K562 (cell line): ENCODE measurements around the gene PGAP2. TPM values are rescaled to one million over a fixed set of nuclear protein-coding genes. Genes with fewer than 3 reads are reported as not detected.

Experiments
- ATAC-seq: fragments of 200-7000 bp; cut with Tn5 transposase; 3 replicates; pipeline ENCODE4 v1.9.1; 2020; ENCODE audit warnings: moderate library complexity
- BruUV-seq: library from RNA; stranded (reverse); fragments of 400-500 nt; replicated peaks from 2 replicates; lab custom pipeline; 2021; lab: Mats Ljungman, UMichigan
- CTCF ChIA-PET: fragments of 300-600 bp; formaldehyde crosslinking; extraction: SDS; loops from one replicate; lab custom pipeline; 2021; ENCODE audit warnings: low intra/inter-chr PET ratio; lab: Yijun Ruan, JAX
- POLR2A ChIA-PET: fragments of 300-600, 350-650 bp; sonication (Branson Sonifier 250); formaldehyde crosslinking; extraction: SDS; loops from one replicate; lab custom pipeline; 2021; ENCODE audit warnings: antibody characterized with exemption, inconsistent platforms; lab: Yijun Ruan, JAX
- DNase-seq, 4 experiments: peaks; one replicate each; pipeline versions ENCODE4 v3.0.0 to v3.0.0-alpha.2; 2011 to 2018; ENCODE audit warnings: low spot score in 3 of 4, mixed read lengths in 3 of 4; ENCODE audit errors: extremely low read depth in 1 of 4
- FAIRE-seq: peaks from 2 replicates; lab custom pipeline; 2011; peaks lifted over from hg19 to GRCh38; lab: Jason Lieb, UNC
- H2AFZ ChIP-seq: 2 replicates; pipeline ENCODE4 v1.6.0; 2011; ENCODE audit warnings: low read depth, low read length, control low read depth, inconsistent platforms
- H3K27ac ChIP-seq: fragments of 200-600 bp; 3 replicates; pipeline ENCODE4 v1.8.0; 2011; ENCODE audit warnings: low read depth, mild to moderate bottlenecking, control low read depth, inconsistent platforms, low read length, moderate library complexity, mixed read lengths; ENCODE audit errors: extremely low read depth
- H3K27me3 ChIP-seq, 2 experiments: fragments of 300-600 bp in 1 of 2; 2 replicates in 1 of 2; 3 replicates in 1 of 2; pipeline versions ENCODE4 v1.6.0 to v1.8.0; 2011; ENCODE audit warnings: inconsistent platforms in 2 of 2, low read length in 2 of 2, mild to moderate bottlenecking in 1 of 2, mixed read lengths in 1 of 2, moderate library complexity in 1 of 2; ENCODE audit not compliant: control insufficient read depth in 2 of 2, insufficient read depth in 2 of 2
- H3K36me3 ChIP-seq: fragments of 300-600 bp; 3 replicates; pipeline ENCODE4 v1.8.0; 2011; ENCODE audit warnings: mild to moderate bottlenecking, low read length, inconsistent platforms; ENCODE audit not compliant: control insufficient read depth, insufficient read depth
- H3K4me1 ChIP-seq, 2 experiments: fragments of 200-600 bp in 1 of 2; replicated peaks in 1 of 2; 2 replicates in 1 of 2; 3 replicates in 1 of 2; pipeline versions ENCODE4 v1.5.1 to v1.8.0; 2011; ENCODE audit warnings: inconsistent platforms in 2 of 2, low read length in 2 of 2, mild to moderate bottlenecking in 1 of 2, mixed read lengths in 1 of 2, moderate library complexity in 1 of 2; ENCODE audit not compliant: control insufficient read depth in 2 of 2, insufficient read depth in 2 of 2
- H3K4me2 ChIP-seq: 2 replicates; pipeline ENCODE4 v1.6.1; 2011; ENCODE audit warnings: low read length, control low read depth, inconsistent platforms, mixed read lengths; ENCODE audit not compliant: insufficient read depth
- H3K4me3 ChIP-seq: fragments of 200-600 bp; sonication (generic), shearing (Covaris generic); 2 replicates; pipeline ENCODE4 v1.5.1; 2016; ENCODE audit warnings: control low read depth, inconsistent platforms
- H3K79me2 ChIP-seq: fragments of 200-600 bp; 3 replicates; pipeline ENCODE4 v1.8.0; 2011; ENCODE audit warnings: low read length, inconsistent platforms; ENCODE audit not compliant: control insufficient read depth, insufficient read depth
- H3K9ac ChIP-seq, 2 experiments: 2 replicates each; pipeline versions ENCODE4 v1.6.0 to v1.6.1; 2011; ENCODE audit warnings: low read depth in 2 of 2, low read length in 2 of 2, control low read depth in 1 of 2, inconsistent platforms in 1 of 2, mild to moderate bottlenecking in 1 of 2, mixed read lengths in 1 of 2; ENCODE audit not compliant: insufficient read depth in 1 of 2
- H3K9me1 ChIP-seq: one replicate; pipeline ENCODE4 v1.6.0; 2011; ENCODE audit warnings: inconsistent platforms, mild to moderate bottlenecking, low read length, moderate library complexity; ENCODE audit not compliant: control insufficient read depth, insufficient read depth
- H3K9me3 ChIP-seq: replicated peaks from 2 replicates; pipeline ENCODE4 v1.5.1; 2011; ENCODE audit warnings: low read depth, low read length, inconsistent platforms; ENCODE audit not compliant: control insufficient read depth, insufficient read depth
- H4K20me1 ChIP-seq: replicated peaks from 2 replicates; pipeline ENCODE4 v1.6.1; 2011; ENCODE audit warnings: low read length, inconsistent platforms, mixed read lengths; ENCODE audit not compliant: control insufficient read depth, insufficient read depth
- CHD2 ChIP-seq: IDR thresholded peaks from 2 replicates; pipeline ENCODE4 v1.6.1; 2011; ENCODE audit warnings: low read depth, low read length
- EHMT2 ChIP-seq: fragments of 450-650 bp; IDR thresholded peaks from 2 replicates; pipeline ENCODE4 v1.6.1; 2018; ENCODE audit warnings: antibody characterized with exemption
- GTF2A2 ChIP-seq: IDR thresholded peaks from 2 replicates; pipeline ENCODE4 v1.6.1; 2016; ENCODE audit warnings: mild to moderate bottlenecking, missing genetic modification characterization, missing compliant biosample characterization
- HDGF ChIP-seq: fragments of 450-650 bp; IDR thresholded peaks from 2 replicates; pipeline ENCODE4 v1.6.1; 2016
- MAZ ChIP-seq, 2 experiments: fragments of 450-650 bp in 1 of 2; sonication (generic) in 1 of 2; formaldehyde crosslinking; IDR thresholded peaks in 1 of 2; conservative IDR thresholded peaks in 1 of 2; 2 replicates each; pipeline versions ENCODE4 v1.4.0 to v1.5.0; 2020; ENCODE audit warnings: mild to moderate bottlenecking in 1 of 2, missing genetic modification reagents in 1 of 2
- RBFOX2 ChIP-seq: fragments of 200-400 bp; formaldehyde crosslinking; IDR thresholded peaks from 2 replicates; pipeline ENCODE4 v1.6.1; 2017; ENCODE audit warnings: low read depth, mild to moderate bottlenecking, low read length, moderate library complexity
- SOX6 ChIP-seq: fragments of 450-650 bp; IDR thresholded peaks from 2 replicates; pipeline ENCODE4 v1.6.1; 2014; ENCODE audit warnings: mild to moderate bottlenecking
- TAF1 ChIP-seq: IDR thresholded peaks from 2 replicates; pipeline ENCODE4 v1.6.1; 2011; ENCODE audit warnings: mild to moderate bottlenecking, low read length, moderate library complexity; ENCODE audit not compliant: insufficient read depth, control insufficient read depth, severe bottlenecking; ENCODE audit errors: extremely low read depth
- TOE1 ChIP-seq, 2 experiments: fragments of 450-650 bp in 1 of 2; sonication (generic) in 1 of 2; formaldehyde crosslinking in 1 of 2; IDR thresholded peaks; 2 replicates each; pipeline versions ENCODE4 v1.7.1 to v1.8.0; 2016 to 2022; ENCODE audit warnings: borderline replicate concordance in 2 of 2, mild to moderate bottlenecking in 2 of 2, antibody characterized with exemption in 1 of 2, inconsistent platforms in 1 of 2, low read depth in 1 of 2, missing genetic modification reagents in 1 of 2, moderate library complexity in 1 of 2
- ZBTB17 ChIP-seq: fragments of 450-650 bp; formaldehyde crosslinking; IDR thresholded peaks from 2 replicates; pipeline ENCODE4 v1.4.0; 2020; ENCODE audit warnings: mild to moderate bottlenecking
- ZNF282 ChIP-seq: sonication (generic); formaldehyde crosslinking; IDR thresholded peaks from 2 replicates; pipeline ENCODE4 v1.8.1; 2023; ENCODE audit warnings: missing genetic modification reagents
- ZNF766 ChIP-seq: fragments of 200-800 bp; sonication (Bioruptor generic); conservative IDR thresholded peaks from 2 replicates; pipeline ENCODE4 v1.6.1; 2016; ENCODE audit warnings: missing genetic modification characterization, missing compliant biosample characterization
- WGBS: fragments of 100-300 bp; shearing (Covaris generic); methylation state at CpG from one replicate; pipeline ENCODE4 v1.1.6; 2016; ENCODE audit warnings: low coverage, mixed read lengths; ENCODE audit not compliant: insufficient coverage; ENCODE audit errors: missing lambda C conversion rate; 5-methylcytosine and 5-hydroxymethylcytosine counted together
- in situ Hi-C: fragments of 300-500 bp; cut with MboI; formaldehyde crosslinking; loops from 4 replicates; pipeline ENCODE4 v1.15.0; 2018; ENCODE audit warnings: inconsistent platforms, mixed read lengths
- intact Hi-C: fragments of 100-400 bp; cut with micrococcal nuclease; formaldehyde crosslinking; loops from 2 replicates; pipeline ENCODE4 v1.14.2; 2022
- polyA plus RNA-seq, 8 experiments: library from polyadenylated mRNA; depleted of rRNA in 4 of 8; stranded (reverse) in 5 of 8; unstranded in 3 of 8; fragments of >200 nt; fragmentation: Nextera tagmentation in 2 of 8; fragmentation: Illumina TruSeq in 1 of 8; extraction: Ambion mirVana in 2 of 8; extraction: Trizol in 1 of 8; gene quantifications; 2 replicates each; pipeline versions ENCODE4 v1.2.1 to v1.2.3, GENCODE V29; 2011 to 2014; ENCODE audit warnings: inconsistent platforms in 1 of 8, missing spikeins in 1 of 8
- total RNA-seq, 7 experiments: library from RNA; depleted of rRNA in 6 of 7; stranded (reverse); fragments of >200 nt in 6 of 7; fragmentation: Illumina TruSeq in 2 of 7; extraction: Trizol in 2 of 7; gene quantifications; 2 replicates each; pipeline versions ENCODE4 v1.2.1 to v1.2.3, GENCODE V29; 2011 to 2021; ENCODE audit warnings: low replicate concordance in 1 of 7
- TF ChIP-seq, protein P1 (sequence below): sonication (generic); formaldehyde crosslinking; IDR thresholded peaks from 2 replicates; pipeline ENCODE4 v1.8.0; 2022; ENCODE audit warnings: missing genetic modification reagents, mild to moderate bottlenecking, moderate library complexity, borderline replicate concordance
- TF ChIP-seq, protein P2 (sequence below): fragments of 450-650 bp; IDR thresholded peaks from 2 replicates; pipeline ENCODE4 v1.6.1; 2018; ENCODE audit not compliant: partially characterized antibody

PGAP2 gene
- total and polyA plus RNA-seq, 9 of the 15 experiments (the other 6 are each of a cell fraction or from before 2014, with no cell fraction given): 17.9 to 47.2 (median 33.7) TPM

DNA sequence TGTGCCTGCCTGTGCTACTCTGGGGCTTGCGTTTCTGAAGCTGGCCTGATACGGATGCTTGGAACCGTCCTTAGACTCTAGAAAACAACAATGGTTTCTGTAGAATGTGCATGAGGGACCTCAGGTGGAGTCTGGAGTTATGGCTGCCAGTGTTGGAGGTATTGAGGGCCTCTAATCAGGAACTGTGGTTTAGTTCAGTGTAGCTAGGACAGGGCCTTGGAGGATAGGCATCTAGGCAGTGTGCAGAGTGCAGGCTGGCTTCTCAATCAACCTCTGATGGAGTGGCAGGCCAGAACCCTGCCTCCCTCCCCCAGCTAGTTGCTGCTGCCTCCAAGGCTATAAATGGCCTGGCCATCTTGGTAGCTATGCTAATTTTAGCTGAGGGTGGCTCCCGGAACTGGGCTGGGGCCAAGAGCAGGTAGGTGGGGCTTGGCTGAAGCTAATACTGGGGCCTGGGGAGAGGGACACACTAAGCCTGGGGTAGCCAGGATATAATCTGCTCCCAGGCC is 51.1 kb downstream of the PGAP2 start:
- DNase-seq: peak; percentile 53 to 87 (median 68)
- peaks cover 32 to 49% of the 10 kb centered on the region in 2 experiments for H3K4me1 ChIP-seq
- WGBS: 10% methylated on average over 4 of the region's 4 CpGs
- TF ChIP-seq GTF2A2 (tag) (no peak), EHMT2 (peak; percentile 68; the same call in 1 of the 2 replicates), HDGF (0 out of 2 replicates have a peak, but pooled peaks have one; percentile 27), RBFOX2 (0 out of 2 replicates have a peak, but pooled peaks have one; percentile 26), ZNF282 (CRISPR knock-in tag) (no peak), ZBTB17 (CRISPR knock-in tag) (peak; percentile 55; the same call in 1 of the 2 replicates), TOE1 (IDR thresholded peaks at IDR 0.05; ENCODE audit: borderline replicate concordance) (no peak), TOE1 (CRISPR knock-in tag; IDR thresholded peaks at IDR 0.05; ENCODE audit: borderline replicate concordance, low read depth) (peak; percentile 44; the same call in 1 of the 2 replicates), SOX6 (peak; percentile 21; the same call in 1 of the 2 replicates), ZNF766 (CRISPR knock-in tag) (peak; percentile 86), TAF1 (peak; percentile 64), CHD2 (no peak), MAZ (CRISPR knock-in tag; conservative IDR thresholded peaks at IDR 0.05 in 1 of 2, IDR thresholded peaks at IDR 0.05 in 1 of 2) (0 out of 4 replicates have a peak, but pooled peaks of 1 of the 2 experiments have one; percentile 30)
- TF ChIP-seq, protein P1, sequence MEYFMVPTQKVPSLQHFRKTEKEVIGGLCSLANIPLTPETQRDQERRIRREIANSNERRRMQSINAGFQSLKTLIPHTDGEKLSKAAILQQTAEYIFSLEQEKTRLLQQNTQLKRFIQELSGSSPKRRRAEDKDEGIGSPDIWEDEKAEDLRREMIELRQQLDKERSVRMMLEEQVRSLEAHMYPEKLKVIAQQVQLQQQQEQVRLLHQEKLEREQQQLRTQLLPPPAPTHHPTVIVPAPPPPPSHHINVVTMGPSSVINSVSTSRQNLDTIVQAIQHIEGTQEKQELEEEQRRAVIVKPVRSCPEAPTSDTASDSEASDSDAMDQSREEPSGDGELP: peak; percentile 18; the same call in 1 of the 2 replicates
- TF ChIP-seq, protein P2, sequence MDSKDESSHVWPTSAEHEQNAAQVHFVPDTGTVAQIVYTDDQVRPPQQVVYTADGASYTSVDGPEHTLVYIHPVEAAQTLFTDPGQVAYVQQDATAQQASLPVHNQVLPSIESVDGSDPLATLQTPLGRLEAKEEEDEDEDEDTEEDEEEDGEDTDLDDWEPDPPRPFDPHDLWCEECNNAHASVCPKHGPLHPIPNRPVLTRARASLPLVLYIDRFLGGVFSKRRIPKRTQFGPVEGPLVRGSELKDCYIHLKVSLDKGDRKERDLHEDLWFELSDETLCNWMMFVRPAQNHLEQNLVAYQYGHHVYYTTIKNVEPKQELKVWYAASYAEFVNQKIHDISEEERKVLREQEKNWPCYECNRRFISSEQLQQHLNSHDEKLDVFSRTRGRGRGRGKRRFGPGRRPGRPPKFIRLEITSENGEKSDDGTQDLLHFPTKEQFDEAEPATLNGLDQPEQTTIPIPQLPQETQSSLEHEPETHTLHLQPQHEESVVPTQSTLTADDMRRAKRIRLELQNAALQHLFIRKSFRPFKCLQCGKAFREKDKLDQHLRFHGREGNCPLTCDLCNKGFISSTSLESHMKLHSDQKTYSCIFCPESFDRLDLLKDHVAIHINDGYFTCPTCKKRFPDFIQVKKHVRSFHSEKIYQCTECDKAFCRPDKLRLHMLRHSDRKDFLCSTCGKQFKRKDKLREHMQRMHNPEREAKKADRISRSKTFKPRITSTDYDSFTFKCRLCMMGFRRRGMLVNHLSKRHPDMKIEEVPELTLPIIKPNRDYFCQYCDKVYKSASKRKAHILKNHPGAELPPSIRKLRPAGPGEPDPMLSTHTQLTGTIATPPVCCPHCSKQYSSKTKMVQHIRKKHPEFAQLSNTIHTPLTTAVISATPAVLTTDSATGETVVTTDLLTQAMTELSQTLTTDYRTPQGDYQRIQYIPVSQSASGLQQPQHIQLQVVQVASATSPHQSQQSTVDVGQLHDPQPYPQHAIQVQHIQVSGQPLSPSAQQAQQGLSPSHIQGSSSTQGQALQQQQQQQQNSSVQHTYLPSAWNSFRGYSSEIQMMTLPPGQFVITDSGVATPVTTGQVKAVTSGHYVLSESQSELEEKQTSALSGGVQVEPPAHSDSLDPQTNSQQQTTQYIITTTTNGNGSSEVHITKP: peak; percentile 11

More for the DNA sequence above, 51.1 kb downstream of the PGAP2 start:
- ChIA-PET CTCF (no interaction called here), POLR2A (interaction anchor here (0.7 to 3.9 kb wide), 5 partner anchors 10 to 194 kb away, joined by 3 to 32 read pairs (median 4); no protein-coding TSS in a partner anchor)
- Histone ChIP-seq H3K27me3 (no peaks in the 10 kb centered on the region), H2AFZ (0 out of 2 replicates have a peak overlapping the region, but pooled peaks have one; percentile 10), H3K9ac (peak overlapping the region; percentile 57 to 77; a peak in 3 of 4 replicates), H3K36me3 (no peaks in the 10 kb centered on the region), H3K9me3 (no peaks in the 10 kb centered on the region), H3K4me3 (peak overlapping the region; percentile 23), H3K4me2 (peak overlapping the region; percentile 82), H3K9me1 (no peaks in the 10 kb centered on the region), H3K27ac (peak overlapping the region; percentile 69), H4K20me1 (no peaks in the 10 kb centered on the region), H3K79me2 (peaks cover 90% of the 10 kb centered on the region)
- peak; percentile 73 for FAIRE-seq
- intact Hi-C loops (loop anchor here (5.0 kb wide), 1 partner anchor 33 kb away; no protein-coding TSS in a partner anchor), in situ Hi-C loops (no loop called here)
- BruUV-seq: no TSS peak
- ATAC-seq: peak; percentile 63
